Cerebellar nuclear complex (tissue), 1 donor: Measurements from ENCODE around the gene FHAD1.
A peak's percentile ranks its signal among the peaks of the same experiment; 100 is the strongest.

Source experiments
- DNase-seq, 2 experiments: peaks; one replicate each; lab custom pipeline; 2025; lab: John Stamatoyannopoulos, UW

Gene FHAD1

GRCh38 chr1:15400627-15401026 is 153.6 kb downstream of the FHAD1 start:
- DNase-seq = no peak

GRCh38 chr1:15401391-15402055 is 154.5 kb downstream of the FHAD1 start:
- peak; percentile 58 to 81 for DNase-seq

- no peak for DNase-seq
These were observed 155.9 kb downstream of the FHAD1 start for GRCh38 chr1:15402809-15403450.

- DNase-seq = no peak
These were observed 157.0 kb downstream of the FHAD1 start for GRCh38 chr1:15403962-15404580.

- DNase-seq = no peak
These were observed 158.3 kb downstream of the FHAD1 start for GRCh38 chr1:15405106-15405850.

GRCh38 chr1:15406614-15407559 is 159.9 kb downstream of the FHAD1 start:
- DNase-seq = no peak

GRCh38 chr1:15407580-15407979 is 160.6 kb downstream of the FHAD1 start:
- DNase-seq = no peak

GRCh38 chr1:15408890-15409387 is 161.9 kb downstream of the FHAD1 start:
- DNase-seq = no peak

GRCh38 chr1:15409388-15410222 is 162.6 kb downstream of the FHAD1 start, which contains the start of gene EFHD2:
TSS of gene EFHD2 (plus strand) at chr1:15409888. CDS start at chr1:15409972, 84 bp downstream.
- DNase-seq = no peak

GRCh38 chr1:15410223-15410883 is 163.3 kb downstream of the FHAD1 start:
- no peak for DNase-seq

- no peak for DNase-seq
These were observed 163.8 kb downstream of the FHAD1 start for GRCh38 chr1:15410884-15411245.

GRCh38 chr1:15411593-15412137 is 164.6 kb downstream of the FHAD1 start:
- DNase-seq = no peak

- no peak for DNase-seq
These were observed 165.3 kb downstream of the FHAD1 start for GRCh38 chr1:15412175-15412800.

GRCh38 chr1:15412843-15413242 is 165.8 kb downstream of the FHAD1 start:
- DNase-seq = no peak

- no peak for DNase-seq
These were observed 166.8 kb downstream of the FHAD1 start for GRCh38 chr1:15413563-15414444.

GRCh38 chr1:15414445-15414983 is 167.5 kb downstream of the FHAD1 start:
- DNase-seq = no peak

GRCh38 chr1:15417059-15417934 is 170.3 kb downstream of the FHAD1 start:
- DNase-seq = no peak
